ENCODE measurements around the gene FBXL13.
"Not testable (repeated sequence)": the region's sequence is repeated elsewhere in the genome, so short reads cannot be mapped to it uniquely, and the experiment has no call there.

Gene FBXL13

GRCh38 chr7:103071000-103071399 lies 3.6 kb downstream of the FBXL13 start:
- no peak overlapping the region for H3K4me3 Mint-ChIP-seq
- peaks cover 17% of the 10 kb centered on the region for H3K4me1 Mint-ChIP-seq
- no peaks in the 10 kb centered on the region for H3K9me3 Mint-ChIP-seq
- peaks cover 3% of the 10 kb centered on the region for H3K27me3 Mint-ChIP-seq
- no peak for ATAC-seq (ENCODE audit: low read depth)
- no peaks in the 10 kb centered on the region for H3K36me3 Mint-ChIP-seq
- DNase-seq (ENCODE audit: low spot score in 2 of 2): no peak
- no peak overlapping the region for H3K27ac Mint-ChIP-seq

GRCh38 chr7:103068414-103069403 lies 5.9 kb downstream of the FBXL13 start:
- H3K9me3 Mint-ChIP-seq: no peaks in the 10 kb centered on the region
- no peak overlapping the region for H3K27ac Mint-ChIP-seq
- H3K36me3 Mint-ChIP-seq: no peaks in the 10 kb centered on the region
- peaks cover 4% of the 10 kb centered on the region for H3K4me1 Mint-ChIP-seq
- peaks cover 3% of the 10 kb centered on the region for H3K27me3 Mint-ChIP-seq
- no peak overlapping the region for H3K4me3 Mint-ChIP-seq
- DNase-seq (ENCODE audit: low spot score in 2 of 2) (no peak), ATAC-seq (ENCODE audit: low read depth) (no peak)

GRCh38 chr7:103065667-103066066 lies 8.9 kb downstream of the FBXL13 start:
- ATAC-seq (ENCODE audit: low read depth) (peak; percentile 70), DNase-seq (ENCODE audit: low spot score in 2 of 2) (peak; percentile 29 to 31)
- Mint-ChIP-seq H3K4me1 (peaks cover 3% of the 10 kb centered on the region), H3K27ac (no peak overlapping the region), H3K9me3 (no peaks in the 10 kb centered on the region), H3K36me3 (no peaks in the 10 kb centered on the region), H3K27me3 (peaks cover 3% of the 10 kb centered on the region), H3K4me3 (no peak overlapping the region)

GRCh38 chr7:103063895-103064294 lies 10.7 kb downstream of the FBXL13 start:
- no peak for DNase-seq (ENCODE audit: low spot score in 2 of 2)

GRCh38 chr7:103059471-103059870 lies 15.1 kb downstream of the FBXL13 start:
- Mint-ChIP-seq H3K27ac (no peak overlapping the region), H3K4me1 (peaks cover 4% of the 10 kb centered on the region), H3K36me3 (no peaks in the 10 kb centered on the region), H3K9me3 (no peaks in the 10 kb centered on the region), H3K27me3 (no peaks in the 10 kb centered on the region), H3K4me3 (no peak overlapping the region)
- DNase-seq (ENCODE audit: low spot score in 2 of 2) (no peak), ATAC-seq (ENCODE audit: low read depth) (no peak)

More at GRCh38 chr7:103063895-103064294, 10.7 kb downstream of the FBXL13 start:
- Mint-ChIP-seq H3K4me3 (no peak overlapping the region), H3K9me3 (no peaks in the 10 kb centered on the region), H3K27ac (no peak overlapping the region), H3K4me1 (peaks cover 3% of the 10 kb centered on the region), H3K36me3 (no peaks in the 10 kb centered on the region), H3K27me3 (peaks cover 3% of the 10 kb centered on the region)
- no peak for ATAC-seq (ENCODE audit: low read depth)

- Mint-ChIP-seq H3K4me3 (no peak overlapping the region), H3K27me3 (no peaks in the 10 kb centered on the region), H3K27ac (no peak overlapping the region), H3K4me1 (peaks cover 4% of the 10 kb centered on the region), H3K9me3 (no peaks in the 10 kb centered on the region), H3K36me3 (no peaks in the 10 kb centered on the region)
- DNase-seq (ENCODE audit: low spot score in 2 of 2) (no peak), ATAC-seq (ENCODE audit: low read depth) (no peak)
These were observed 16.5 kb downstream of the FBXL13 start for GRCh38 chr7:103058122-103058521.

- not testable (repeated sequence) for ATAC-seq (ENCODE audit: low read depth); DNase-seq (ENCODE audit: low spot score in 2 of 2); H3K4me1 Mint-ChIP-seq; H3K36me3 Mint-ChIP-seq; H3K9me3 Mint-ChIP-seq; H3K27ac Mint-ChIP-seq; H3K27me3 Mint-ChIP-seq; H3K4me3 Mint-ChIP-seq
These were observed 18.6 kb downstream of the FBXL13 start for GRCh38 chr7:103056006-103056405.

- DNase-seq (ENCODE audit: low spot score in 2 of 2): no peak
- Mint-ChIP-seq H3K9me3 (peaks cover 9% of the 10 kb centered on the region), H3K4me3 (no peak overlapping the region), H3K27me3 (no peaks in the 10 kb centered on the region), H3K36me3 (peaks cover 7% of the 10 kb centered on the region), H3K27ac (no peak overlapping the region), H3K4me1 (no peaks in the 10 kb centered on the region)
- ATAC-seq (ENCODE audit: low read depth): no peak
These were observed 23.1 kb downstream of the FBXL13 start for GRCh38 chr7:103051519-103051918.

GRCh38 chr7:103048833-103049232 lies 25.8 kb downstream of the FBXL13 start:
- ATAC-seq (ENCODE audit: low read depth) (no peak), DNase-seq (ENCODE audit: low spot score in 2 of 2) (no peak)
- peaks cover 9% of the 10 kb centered on the region for H3K9me3 Mint-ChIP-seq
- H3K4me1 Mint-ChIP-seq: no peaks in the 10 kb centered on the region
- H3K27me3 Mint-ChIP-seq: no peaks in the 10 kb centered on the region
- H3K27ac Mint-ChIP-seq: no peak overlapping the region
- H3K4me3 Mint-ChIP-seq: no peak overlapping the region
- peaks cover 7% of the 10 kb centered on the region for H3K36me3 Mint-ChIP-seq

GRCh38 chr7:103041815-103042214 lies 32.8 kb downstream of the FBXL13 start:
- H3K27ac Mint-ChIP-seq; H3K4me1 Mint-ChIP-seq; H3K4me3 Mint-ChIP-seq; H3K27me3 Mint-ChIP-seq; DNase-seq (ENCODE audit: low spot score in 2 of 2); ATAC-seq (ENCODE audit: low read depth): not testable (repeated sequence)
- H3K36me3 Mint-ChIP-seq: peaks cover 10% of the 10 kb centered on the region
- peaks cover 12% of the 10 kb centered on the region for H3K9me3 Mint-ChIP-seq

- not testable (repeated sequence) for H3K36me3 Mint-ChIP-seq, H3K4me1 Mint-ChIP-seq
- H3K9me3 Mint-ChIP-seq: peaks cover 11% of the 10 kb centered on the region
These were observed 36.5 kb downstream of the FBXL13 start for GRCh38 chr7:103037823-103038739.

GRCh38 chr7:103037476-103037822 lies 37.1 kb downstream of the FBXL13 start:
- no peak for DNase-seq (ENCODE audit: low spot score in 2 of 2)
- ATAC-seq (ENCODE audit: low read depth): no peak
- peaks cover 5% of the 10 kb centered on the region for H3K9me3 Mint-ChIP-seq
- peaks cover 4% of the 10 kb centered on the region for H3K36me3 Mint-ChIP-seq
- no peaks in the 10 kb centered on the region for H3K27me3 Mint-ChIP-seq
- H3K4me1 Mint-ChIP-seq: peaks cover 4% of the 10 kb centered on the region
- no peak overlapping the region for H3K27ac Mint-ChIP-seq
- H3K4me3 Mint-ChIP-seq: no peak overlapping the region

More at GRCh38 chr7:103037823-103038739, 36.5 kb downstream of the FBXL13 start:
- not testable (repeated sequence) for H3K4me3 Mint-ChIP-seq; ATAC-seq (ENCODE audit: low read depth); H3K27ac Mint-ChIP-seq; DNase-seq (ENCODE audit: low spot score in 2 of 2); H3K27me3 Mint-ChIP-seq

GRCh38 chr7:103034318-103034717 lies 40.3 kb downstream of the FBXL13 start:
- not testable (repeated sequence) for H3K9me3 Mint-ChIP-seq; ATAC-seq (ENCODE audit: low read depth); H3K4me1 Mint-ChIP-seq; H3K27me3 Mint-ChIP-seq; H3K27ac Mint-ChIP-seq; H3K36me3 Mint-ChIP-seq; H3K4me3 Mint-ChIP-seq; DNase-seq (ENCODE audit: low spot score in 2 of 2)

- peaks cover 2% of the 10 kb centered on the region for H3K36me3 Mint-ChIP-seq
- no peaks in the 10 kb centered on the region for H3K4me1 Mint-ChIP-seq
- H3K27me3 Mint-ChIP-seq: no peaks in the 10 kb centered on the region
- H3K4me3 Mint-ChIP-seq: no peak overlapping the region
- no peaks in the 10 kb centered on the region for H3K9me3 Mint-ChIP-seq
- no peak overlapping the region for H3K27ac Mint-ChIP-seq
- ATAC-seq (ENCODE audit: low read depth) (no peak), DNase-seq (ENCODE audit: low spot score in 2 of 2) (no peak)
These were observed 42.8 kb downstream of the FBXL13 start for GRCh38 chr7:103031781-103032180.

Measured in memory B cell (primary cell).